WI38 (cell line): ENCODE data around the gene KLHL13.
"Not testable (repeated sequence)": the region's sequence is repeated elsewhere in the genome, so short reads cannot be mapped to it uniquely, and the experiment has no call there.

ENCODE experiments used
- H3K4me3 ChIP-seq: 2 replicates; pipeline ENCODE4 v1.5.1; 2011; ENCODE audit warnings: low read depth, mild to moderate bottlenecking, control low read depth, low read length
- CTCF ChIP-seq: IDR thresholded peaks from 2 replicates; pipeline ENCODE4 v1.5.1; 2012; ENCODE audit warnings: low read depth, mild to moderate bottlenecking, control low read depth, low read length

The KLHL13 gene

DNA sequence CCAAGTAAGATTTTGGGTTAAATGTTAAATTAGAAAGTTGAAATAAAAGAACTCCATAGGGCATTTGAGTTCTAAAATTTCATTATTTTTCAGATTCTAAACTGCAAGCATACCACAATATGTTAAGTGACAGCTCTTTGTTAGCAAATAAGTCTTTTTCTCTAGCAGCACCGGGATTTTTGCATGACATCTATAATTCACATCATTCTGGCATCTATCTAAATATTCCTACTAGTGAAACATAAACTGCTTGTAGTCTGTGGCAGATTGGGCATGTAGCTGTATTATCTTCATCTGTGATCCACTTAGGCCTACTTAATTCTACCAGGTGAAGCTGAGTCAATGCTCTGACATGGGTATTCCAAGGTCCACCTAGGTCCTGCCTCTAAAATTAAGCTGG is 32.1 kb upstream of the KLHL13 start:
- H3K4me3 ChIP-seq: no peak overlapping the region
- TF ChIP-seq CTCF: no peak

DNA sequence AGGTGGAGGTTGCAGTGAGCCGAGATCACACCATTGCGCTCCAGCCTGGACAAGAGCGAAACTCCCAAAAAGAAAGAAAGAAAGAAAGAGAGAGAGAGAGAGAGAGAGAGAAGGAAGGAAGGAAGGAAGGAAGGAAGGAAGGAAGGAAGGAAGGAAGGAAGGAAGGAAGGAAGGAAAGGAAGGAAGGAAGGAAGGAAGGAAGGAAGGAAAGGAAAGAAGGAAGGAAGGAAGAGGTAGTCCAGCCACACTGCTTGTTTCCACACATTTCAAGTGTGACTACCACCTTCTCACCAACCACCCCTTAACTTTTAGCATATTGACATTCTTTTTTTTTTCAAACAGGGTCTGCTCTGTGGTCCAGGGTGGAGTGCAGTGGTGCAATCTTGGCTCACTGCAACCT is 31.2 kb upstream of the KLHL13 start:
- not testable (repeated sequence) for H3K4me3 ChIP-seq

DNA sequence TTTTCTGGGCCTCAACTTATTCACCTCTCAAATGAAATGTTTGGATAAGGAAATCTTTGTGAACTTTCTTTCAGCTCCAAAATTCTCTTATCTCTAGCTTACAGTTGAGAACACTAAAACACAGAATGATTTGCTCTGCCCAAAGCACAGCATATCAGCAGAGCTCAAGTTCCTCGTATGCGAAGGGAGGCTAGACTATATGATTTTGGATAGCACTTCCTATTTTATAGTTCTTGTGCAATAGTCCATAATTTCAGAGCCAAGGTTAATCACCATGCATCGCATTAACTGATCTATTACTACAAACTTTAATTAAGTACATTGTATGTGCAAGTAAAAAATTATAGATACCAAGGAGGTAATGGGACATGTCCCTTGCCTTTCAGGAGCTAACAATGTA is 27.0 kb upstream of the KLHL13 start:
- no peak for TF ChIP-seq CTCF
- H3K4me3 ChIP-seq: no peak overlapping the region

- H3K4me3 ChIP-seq: no peak overlapping the region
- no peak for TF ChIP-seq CTCF
Observed at GRCh38 chrX:118131336-118131735, 14.7 kb upstream of the KLHL13 start.

DNA sequence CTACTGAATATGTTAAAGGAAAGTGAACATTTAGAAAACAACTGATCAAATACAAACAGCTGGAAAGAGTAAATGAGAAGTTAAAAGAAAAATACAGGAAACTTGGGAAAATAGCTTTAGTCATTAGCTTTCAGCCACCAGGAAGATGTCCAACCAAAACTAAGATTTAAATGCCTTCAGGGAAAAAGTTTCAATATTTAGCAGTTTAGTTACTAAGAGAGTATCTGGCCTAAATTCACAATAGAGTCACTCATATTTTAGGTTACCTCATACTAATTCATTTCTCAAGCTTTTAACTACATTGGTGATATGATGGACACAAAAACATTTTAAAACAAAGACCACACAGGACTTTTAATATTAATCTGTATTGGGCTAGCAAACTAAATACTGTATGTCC is 13.1 kb upstream of the KLHL13 start:
- no peak overlapping the region for H3K4me3 ChIP-seq
- no peak for TF ChIP-seq CTCF

GRCh38 chrX:118128724-118129123 is 12.1 kb upstream of the KLHL13 start:
- no peak for TF ChIP-seq CTCF
- H3K4me3 ChIP-seq: no peak overlapping the region

GRCh38 chrX:118126286-118126685 is 9.7 kb upstream of the KLHL13 start:
- TF ChIP-seq CTCF: no peak
- no peak overlapping the region for H3K4me3 ChIP-seq

DNA sequence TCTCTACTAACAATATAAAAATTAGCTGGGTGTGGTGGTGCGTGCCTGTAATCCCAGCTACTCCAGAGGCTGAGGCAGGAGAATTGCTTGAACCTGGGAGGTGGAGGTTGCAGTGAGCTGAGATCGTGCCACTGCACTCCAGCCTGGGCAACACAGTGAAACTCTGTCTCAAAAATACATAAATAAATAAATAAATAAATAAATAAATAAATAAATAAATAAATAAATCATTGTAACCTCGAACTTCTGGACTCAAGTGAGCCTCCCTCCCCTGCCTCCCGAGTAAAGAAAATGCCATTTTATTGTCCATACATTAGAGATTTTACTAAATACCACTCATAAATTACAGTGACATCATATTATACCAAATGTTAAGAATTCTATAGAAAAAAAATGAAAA is 7.6 kb upstream of the KLHL13 start:
- not testable (repeated sequence) for H3K4me3 ChIP-seq

DNA sequence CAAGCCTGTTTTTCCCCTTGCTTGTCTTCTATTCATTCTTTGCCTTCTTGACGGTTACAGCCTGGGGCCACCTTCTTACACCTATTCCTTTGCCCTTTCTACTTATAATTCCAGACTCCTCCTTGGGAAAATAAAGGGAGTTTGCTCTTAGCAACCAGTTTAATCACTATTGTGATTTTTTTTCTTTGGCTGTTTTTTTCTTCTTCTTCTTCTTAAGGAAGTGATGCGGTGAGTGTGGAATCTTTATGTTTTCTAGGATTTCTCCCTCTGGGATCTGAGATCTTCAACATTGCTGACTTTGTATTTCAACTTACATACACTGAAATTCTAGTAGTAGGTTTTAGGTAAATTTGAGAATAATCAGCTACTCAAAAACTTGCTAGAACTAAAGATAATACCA is 1.1 kb upstream of the KLHL13 start:
- H3K4me3 ChIP-seq: no peak overlapping the region
- no peak for TF ChIP-seq CTCF
